KOPT-K1 (cell line): Measurements from ENCODE around the gene BRAP.
"Not testable (repeated sequence)": the region's sequence is repeated elsewhere in the genome, so short reads cannot be mapped to it uniquely, and the experiment has no call there.

Source experiments
- H3K27ac ChIP-seq: fragments of 200-600 bp; sonication (generic); 2 replicates; pipeline ENCODE4 v1.5.1; 2016; ENCODE audit warnings: antibody characterized with exemption, mild to moderate bottlenecking, low read depth, low read length; ENCODE audit not compliant: poor library complexity, severe bottlenecking
- H3K36me3 ChIP-seq: fragments of 200-600 bp; sonication (generic); 2 replicates; pipeline ENCODE4 v1.5.1; 2017; ENCODE audit warnings: antibody characterized with exemption, mild to moderate bottlenecking, low read length, moderate library complexity; ENCODE audit not compliant: insufficient read depth
- H3K9me3 ChIP-seq: fragments of 200-600 bp; sonication (generic); 2 replicates; pipeline ENCODE4 v1.5.1; 2017; ENCODE audit warnings: antibody characterized with exemption, low read length, mild to moderate bottlenecking; ENCODE audit not compliant: insufficient read depth, poor library complexity, severe bottlenecking

The BRAP gene

GRCh38 chr12:111691262-111691661 lies 5.5 kb upstream of the BRAP start:
- no peak overlapping the region for H3K27ac ChIP-seq

GRCh38 chr12:111687952-111688351 lies 2.2 kb upstream of the BRAP start:
- H3K36me3 ChIP-seq = peaks cover 12% of the 10 kb centered on the region
- no peak overlapping the region for H3K27ac ChIP-seq
- no peaks in the 10 kb centered on the region for H3K9me3 ChIP-seq

More at GRCh38 chr12:111691262-111691661, 5.5 kb upstream of the BRAP start:
- no peaks in the 10 kb centered on the region for H3K9me3 ChIP-seq
- peaks cover 36% of the 10 kb centered on the region for H3K36me3 ChIP-seq

GRCh38 chr12:111687255-111687654 lies 1.5 kb upstream of the BRAP start:
- Histone ChIP-seq H3K9me3 (no peaks in the 10 kb centered on the region), H3K36me3 (peaks cover 14% of the 10 kb centered on the region), H3K27ac (no peak overlapping the region)

GRCh38 chr12:111686574-111687105 lies 884 bp upstream of the BRAP start:
- Histone ChIP-seq H3K9me3 (no peaks in the 10 kb centered on the region), H3K36me3 (peaks cover 20% of the 10 kb centered on the region), H3K27ac (peak overlapping the region; percentile 66)

- Histone ChIP-seq H3K9me3 (no peaks in the 10 kb centered on the region), H3K36me3 (peaks cover 33% of the 10 kb centered on the region), H3K27ac (peak overlapping the region; percentile 66)
These were observed 390 bp downstream of the BRAP start for GRCh38 chr12:111685322-111685810.

- peaks cover 40% of the 10 kb centered on the region for H3K36me3 ChIP-seq
- peak overlapping the region; percentile 66 for H3K27ac ChIP-seq
- not testable (repeated sequence) for H3K9me3 ChIP-seq
These were observed 1.1 kb downstream of the BRAP start for GRCh38 chr12:111684485-111685198.

GRCh38 chr12:111677186-111677585 lies 8.6 kb downstream of the BRAP start:
- no peak overlapping the region for H3K27ac ChIP-seq
- H3K9me3 ChIP-seq = no peaks in the 10 kb centered on the region
- peaks cover 100% of the 10 kb centered on the region for H3K36me3 ChIP-seq

- Histone ChIP-seq H3K9me3 (no peaks in the 10 kb centered on the region), H3K36me3 (peaks cover 100% of the 10 kb centered on the region), H3K27ac (no peak overlapping the region)
These were observed 12.3 kb downstream of the BRAP start for GRCh38 chr12:111673503-111673902.

GRCh38 chr12:111672822-111673381 lies 12.9 kb downstream of the BRAP start:
- Histone ChIP-seq H3K36me3 (peaks cover 97% of the 10 kb centered on the region), H3K9me3 (no peaks in the 10 kb centered on the region), H3K27ac (no peak overlapping the region)

- Histone ChIP-seq H3K36me3 (peaks cover 97% of the 10 kb centered on the region), H3K9me3 (no peaks in the 10 kb centered on the region), H3K27ac (no peak overlapping the region)
These were observed 20.5 kb downstream of the BRAP start for GRCh38 chr12:111664961-111665865.

GRCh38 chr12:111664499-111664898 lies 21.3 kb downstream of the BRAP start:
- Histone ChIP-seq H3K9me3 (no peaks in the 10 kb centered on the region), H3K36me3 (peaks cover 97% of the 10 kb centered on the region), H3K27ac (no peak overlapping the region)

- Histone ChIP-seq H3K27ac (no peak overlapping the region), H3K9me3 (no peaks in the 10 kb centered on the region), H3K36me3 (peaks cover 99% of the 10 kb centered on the region)
These were observed 29.7 kb downstream of the BRAP start for GRCh38 chr12:111656016-111656415.

GRCh38 chr12:111655356-111655755 lies 30.4 kb downstream of the BRAP start:
- H3K36me3 ChIP-seq = peaks cover 99% of the 10 kb centered on the region
- H3K27ac ChIP-seq = no peak overlapping the region
- no peaks in the 10 kb centered on the region for H3K9me3 ChIP-seq

- peaks cover 99% of the 10 kb centered on the region for H3K36me3 ChIP-seq
- H3K27ac ChIP-seq = no peak overlapping the region
- no peaks in the 10 kb centered on the region for H3K9me3 ChIP-seq
These were observed 32.2 kb downstream of the BRAP start for GRCh38 chr12:111653596-111653995.

GRCh38 chr12:111652530-111652929 lies 33.2 kb downstream of the BRAP start:
- H3K9me3 ChIP-seq, H3K27ac ChIP-seq: not testable (repeated sequence)
- H3K36me3 ChIP-seq = peaks cover 94% of the 10 kb centered on the region
